DOHH2 (cell line): Measurements from ENCODE around the gene SYNDIG1.

Experiments used
- CTCF ChIP-seq: fragments of 200-600 bp; sonication (generic); IDR thresholded peaks from one replicate; pipeline ENCODE4 v1.5.1; 2014; ENCODE audit warnings: antibody characterized with exemption, mild to moderate bottlenecking, low read depth, low read length; ENCODE audit not compliant: poor library complexity, severe bottlenecking
- EZH2phosphoT487 ChIP-seq: fragments of 200-600 bp; sonication (generic); IDR thresholded peaks from 2 replicates; pipeline ENCODE4 v1.6.1; 2017; ENCODE audit warnings: borderline replicate concordance, mild to moderate bottlenecking, antibody characterized with exemption, low read length, moderate library complexity, mixed read lengths

GRCh38 chr20:24605937-24606455 lies 136.6 kb downstream of the SYNDIG1 start:
- TF ChIP-seq CTCF (no peak), EZH2phosphoT487 (no peak)
